ENCODE results near the gene PTGES2.

The PTGES2 gene

GRCh38 chr9:128118971-128119665, 8.4 kb downstream of the PTGES2 start:
- H3K36me3 ChIP-seq (replicated peaks; ENCODE audit: insufficient read depth, low read length) = no peaks in the 10 kb centered on the region
- no peaks in the 10 kb centered on the region for H3K4me1 ChIP-seq (ENCODE audit: low read length)
- TF ChIP-seq EZH2phosphoT487 (IDR thresholded peaks at IDR 0.05; ENCODE audit: low read length) = no peak
- TF ChIP-seq CTCF (IDR thresholded peaks at IDR 0.05; ENCODE audit: low read length) = no peak
- no peak for TF ChIP-seq EZH2 (optimal IDR thresholded peaks at IDR 0.05; ENCODE audit: low read depth, low read length)

GRCh38 chr9:128118472-128118857, 9.1 kb downstream of the PTGES2 start:
- TF ChIP-seq CTCF (IDR thresholded peaks at IDR 0.05; ENCODE audit: low read length) (no peak), EZH2phosphoT487 (IDR thresholded peaks at IDR 0.05; ENCODE audit: low read length) (no peak), EZH2 (optimal IDR thresholded peaks at IDR 0.05; ENCODE audit: low read depth, low read length) (no peak)
- Histone ChIP-seq H3K9me2 (replicated peaks; ENCODE audit: insufficient read depth, low read length) (no peaks in the 10 kb centered on the region), H3K4me3 (ENCODE audit: low read length) (no peak overlapping the region), H3K36me3 (replicated peaks; ENCODE audit: insufficient read depth, low read length) (no peaks in the 10 kb centered on the region), H3K4me1 (ENCODE audit: low read length) (no peaks in the 10 kb centered on the region), H3K79me2 (ENCODE audit: low read length) (no peaks in the 10 kb centered on the region), H4K20me1 (ENCODE audit: insufficient read depth, low read length) (no peaks in the 10 kb centered on the region), H3K27me3 (replicated peaks; ENCODE audit: insufficient read depth, low read length) (no peaks in the 10 kb centered on the region), H3K27ac (ENCODE audit: low read length) (no peak overlapping the region), H3K9me3 (replicated peaks; ENCODE audit: insufficient read depth, low read length) (no peaks in the 10 kb centered on the region), H2AFZ (ENCODE audit: low read length) (no peak overlapping the region), H3K4me2 (ENCODE audit: low read depth, low read length) (no peak overlapping the region), H3F3A (ENCODE audit: insufficient read depth, low read length) (no peaks in the 10 kb centered on the region), H3K9ac (ENCODE audit: low read length) (no peak overlapping the region)
- DNase-seq = no peak

More at GRCh38 chr9:128118971-128119665, 8.4 kb downstream of the PTGES2 start:
- H3K4me3 ChIP-seq (ENCODE audit: low read length) = no peak overlapping the region
- H3K4me2 ChIP-seq (ENCODE audit: low read depth, low read length) = no peak overlapping the region
- H4K20me1 ChIP-seq (ENCODE audit: insufficient read depth, low read length) = no peaks in the 10 kb centered on the region
- no peaks in the 10 kb centered on the region for H3K9me2 ChIP-seq (replicated peaks; ENCODE audit: insufficient read depth, low read length)
- no peak overlapping the region for H3K27ac ChIP-seq (ENCODE audit: low read length)
- H3K9ac ChIP-seq (ENCODE audit: low read length) = no peak overlapping the region
- no peak overlapping the region for H2AFZ ChIP-seq (ENCODE audit: low read length)
- no peaks in the 10 kb centered on the region for H3K9me3 ChIP-seq (replicated peaks; ENCODE audit: insufficient read depth, low read length)
- no peaks in the 10 kb centered on the region for H3K79me2 ChIP-seq (ENCODE audit: low read length)
- H3K27me3 ChIP-seq (replicated peaks; ENCODE audit: insufficient read depth, low read length) = no peaks in the 10 kb centered on the region
- no peak for DNase-seq
- H3F3A ChIP-seq (ENCODE audit: insufficient read depth, low read length) = no peaks in the 10 kb centered on the region

- Histone ChIP-seq H3K27me3 (replicated peaks; ENCODE audit: insufficient read depth, low read length) (no peaks in the 10 kb centered on the region), H3K9me3 (replicated peaks; ENCODE audit: insufficient read depth, low read length) (no peaks in the 10 kb centered on the region), H3K4me2 (ENCODE audit: low read depth, low read length) (no peak overlapping the region), H2AFZ (ENCODE audit: low read length) (no peak overlapping the region), H3F3A (ENCODE audit: insufficient read depth, low read length) (no peaks in the 10 kb centered on the region), H4K20me1 (ENCODE audit: insufficient read depth, low read length) (no peaks in the 10 kb centered on the region), H3K4me1 (ENCODE audit: low read length) (no peaks in the 10 kb centered on the region), H3K36me3 (replicated peaks; ENCODE audit: insufficient read depth, low read length) (no peaks in the 10 kb centered on the region), H3K4me3 (ENCODE audit: low read length) (no peak overlapping the region), H3K9me2 (replicated peaks; ENCODE audit: insufficient read depth, low read length) (no peaks in the 10 kb centered on the region), H3K9ac (ENCODE audit: low read length) (no peak overlapping the region), H3K27ac (ENCODE audit: low read length) (no peak overlapping the region), H3K79me2 (ENCODE audit: low read length) (no peaks in the 10 kb centered on the region)
- TF ChIP-seq CTCF (IDR thresholded peaks at IDR 0.05; ENCODE audit: low read length) (peak; percentile 100), EZH2phosphoT487 (IDR thresholded peaks at IDR 0.05; ENCODE audit: low read length) (no peak)
- DNase-seq = peak; percentile 91
Observed at GRCh38 chr9:128117613-128118471, 9.7 kb downstream of the PTGES2 start.

Data from MM.1S (cell line).